IMR-90 (cell line): ENCODE data around the gene HPF1. TPM values are rescaled to one million over a fixed set of nuclear protein-coding genes. Genes with fewer than 3 reads are reported as not detected.

ENCODE experiments used
- ATAC-seq: fragments of 200-7000 bp; cut with Tn5 transposase; 2 replicates; pipeline ENCODE4 v1.9.1; 2020; ENCODE audit warnings: low read depth, mild to moderate bottlenecking, moderate library complexity
- BruUV-seq: library from RNA; stranded (reverse); fragments of 400-500 nt; replicated peaks from 2 replicates; lab custom pipeline; 2021; lab: Mats Ljungman, UMichigan
- CTCF ChIA-PET: fragments of 300-600 bp; formaldehyde crosslinking; extraction: SDS; loops from one replicate; lab custom pipeline; 2021; ENCODE audit warnings: antibody characterized with exemption; lab: Yijun Ruan, JAX
- POLR2A ChIA-PET: fragments of 300-600 bp; sonication (Branson Sonifier 250); formaldehyde crosslinking; loops from one replicate; lab custom pipeline; 2022; ENCODE audit warnings: antibody characterized with exemption; ENCODE audit not compliant: unreplicated experiment; lab: Charles Lee
- DNase-seq: peaks from one replicate; pipeline ENCODE4 v3.0.0; 2013
- H2AFZ ChIP-seq: replicated peaks from 2 replicates; pipeline ENCODE3; 2013; ENCODE audit warnings: low read length, mild to moderate bottlenecking; ENCODE audit not compliant: poor library complexity
- H2AK5ac ChIP-seq: 2 replicates; pipeline ENCODE4 v1.6.1; 2013; ENCODE audit warnings: low read depth, low read length, inconsistent platforms
- H2AK9ac ChIP-seq: replicated peaks from 2 replicates; pipeline ENCODE3; 2013; ENCODE audit warnings: mild to moderate bottlenecking, low read depth, low read length, moderate library complexity; ENCODE audit not compliant: poor library complexity
- H2BK120ac ChIP-seq: 2 replicates; pipeline ENCODE4 v1.6.1; 2013; ENCODE audit warnings: low read depth, low read length, inconsistent platforms
- H2BK15ac ChIP-seq: 3 replicates; pipeline ENCODE4 v1.6.1; 2013; ENCODE audit warnings: low read depth, low read length, inconsistent platforms
- H2BK20ac ChIP-seq: 2 replicates; pipeline ENCODE4 v1.6.1; 2013; ENCODE audit warnings: low read depth, mild to moderate bottlenecking, inconsistent platforms, low read length, moderate library complexity
- H2BK5ac ChIP-seq: 2 replicates; pipeline ENCODE4 v1.6.1; 2013; ENCODE audit warnings: mild to moderate bottlenecking, low read depth, low read length, inconsistent platforms; ENCODE audit not compliant: poor library complexity, severe bottlenecking
- H3K14ac ChIP-seq: replicated peaks from 2 replicates; pipeline ENCODE4 v1.6.1; 2013; ENCODE audit warnings: low read depth, low read length, inconsistent platforms
- H3K18ac ChIP-seq: 2 replicates; pipeline ENCODE4 v1.6.1; 2013; ENCODE audit warnings: low read depth, low read length, control low read depth
- H3K23ac ChIP-seq: 2 replicates; pipeline ENCODE4 v1.6.1; 2013; ENCODE audit warnings: low read depth, low read length, inconsistent platforms
- H3K27ac ChIP-seq: 2 replicates; pipeline ENCODE4 v1.5.1; 2013; ENCODE audit warnings: mild to moderate bottlenecking, control low read depth, low read length; ENCODE audit not compliant: insufficient read depth
- H3K27me3 ChIP-seq: 2 replicates; pipeline ENCODE4 v1.6.1; 2013; ENCODE audit warnings: low read length; ENCODE audit not compliant: control insufficient read depth, insufficient read depth
- H3K36me3 ChIP-seq: 2 replicates; pipeline ENCODE4 v1.6.1; 2013; ENCODE audit warnings: low read length, mixed read lengths; ENCODE audit not compliant: control insufficient read depth, insufficient read depth
- H3K4ac ChIP-seq: 2 replicates; pipeline ENCODE4 v1.6.1; 2013; ENCODE audit warnings: low read depth, low read length, inconsistent platforms
- H3K4me1 ChIP-seq: 2 replicates; pipeline ENCODE4 v1.6.1; 2013; ENCODE audit warnings: low read length, mixed read lengths; ENCODE audit not compliant: control insufficient read depth, insufficient read depth
- H3K4me2 ChIP-seq: 2 replicates; pipeline ENCODE4 v1.6.1; 2013; ENCODE audit warnings: low read depth, mild to moderate bottlenecking, control low read depth, low read length, moderate library complexity
- H3K4me3 ChIP-seq: 2 replicates; pipeline ENCODE4 v1.5.1; 2013; ENCODE audit warnings: low read depth, mild to moderate bottlenecking, control low read depth, low read length, moderate library complexity; ENCODE audit not compliant: insufficient read depth
- H3K56ac ChIP-seq: 2 replicates; pipeline ENCODE4 v1.6.1; 2013; ENCODE audit warnings: low read length, inconsistent platforms; ENCODE audit not compliant: insufficient read depth; ENCODE audit errors: extremely low read depth
- H3K79me1 ChIP-seq, 2 experiments: 2 replicates each; pipeline ENCODE4 v1.6.1; 2013; ENCODE audit warnings: low read length in 2 of 2, inconsistent platforms in 1 of 2, low read depth in 1 of 2
- H3K9ac ChIP-seq: 2 replicates; pipeline ENCODE4 v1.6.1; 2013; ENCODE audit warnings: low read depth, low read length, control low read depth
- H3K9me1 ChIP-seq: 2 replicates; pipeline ENCODE4 v1.6.1; 2013; ENCODE audit warnings: low read length, inconsistent platforms; ENCODE audit not compliant: insufficient read depth
- H3K9me3 ChIP-seq: 2 replicates; pipeline ENCODE4 v1.6.1; 2013; ENCODE audit warnings: low read length; ENCODE audit not compliant: control insufficient read depth, insufficient read depth
- H4K20me1 ChIP-seq: 2 replicates; pipeline ENCODE4 v1.6.1; 2013; ENCODE audit warnings: low read length, inconsistent platforms; ENCODE audit not compliant: insufficient read depth
- H4K5ac ChIP-seq: 2 replicates; pipeline ENCODE4 v1.6.1; 2013; ENCODE audit warnings: mild to moderate bottlenecking, low read depth, low read length, control low read depth
- H4K8ac ChIP-seq, 2 experiments: 2 replicates each; pipeline ENCODE4 v1.6.1; 2013; ENCODE audit warnings: low read depth in 2 of 2, low read length in 2 of 2, control low read depth in 1 of 2, inconsistent platforms in 1 of 2
- H4K91ac ChIP-seq: 2 replicates; pipeline ENCODE4 v1.6.1; 2013; ENCODE audit warnings: low read depth, low read length, inconsistent platforms; ENCODE audit not compliant: insufficient read depth
- CEBPB ChIP-seq: IDR thresholded peaks from 2 replicates; pipeline ENCODE4 v1.6.1; 2012; ENCODE audit warnings: low read depth, low read length, improper control_type of control experiment
- CHD1 ChIP-seq: IDR thresholded peaks from 2 replicates; pipeline ENCODE4 v1.6.1; 2012; ENCODE audit warnings: low read depth, low read length, improper control_type of control experiment
- FOS ChIP-seq: fragments of 150-350 bp; IDR thresholded peaks from 2 replicates; pipeline ENCODE4 v1.6.1; 2016; ENCODE audit warnings: low read depth, low read length
- MAFK ChIP-seq: IDR thresholded peaks from 2 replicates; pipeline ENCODE4 v1.6.1; 2012; ENCODE audit warnings: low read depth, low read length, improper control_type of control experiment
- MAZ ChIP-seq: IDR thresholded peaks from 2 replicates; pipeline ENCODE4 v1.6.1; 2012; ENCODE audit warnings: low read depth, mild to moderate bottlenecking, low read length, improper control_type of control experiment, moderate library complexity, borderline replicate concordance
- MXI1 ChIP-seq: IDR thresholded peaks from 2 replicates; pipeline ENCODE4 v1.6.1; 2012; ENCODE audit warnings: low read depth, mild to moderate bottlenecking, low read length, moderate library complexity, borderline replicate concordance
- NFE2L2 ChIP-seq: fragments of 150-350 bp; IDR thresholded peaks from 2 replicates; pipeline ENCODE4 v1.6.1; 2016; ENCODE audit warnings: low read depth, mild to moderate bottlenecking, low read length
- RAD21 ChIP-seq: IDR thresholded peaks from 2 replicates; pipeline ENCODE4 v1.6.1; 2012; ENCODE audit warnings: low read length, improper control_type of control experiment
- RCOR1 ChIP-seq: IDR thresholded peaks from 2 replicates; pipeline ENCODE4 v1.6.1; 2012; ENCODE audit warnings: mild to moderate bottlenecking, low read length, improper control_type of control experiment; ENCODE audit not compliant: insufficient replicate concordance
- SMC3 ChIP-seq: fragments of 150-350 bp; IDR thresholded peaks from 2 replicates; pipeline ENCODE4 v1.6.1; 2016; ENCODE audit warnings: low read depth, mild to moderate bottlenecking, antibody characterized with exemption, low read length, moderate library complexity
- WGBS, 2 experiments: methylation state at CpG; one replicate each; pipeline versions ENCODE4 v1.1.5 to v1.1.7; 2013; ENCODE audit warnings: missing lambda C conversion rate in 2 of 2; ENCODE audit not compliant: insufficient read length in 1 of 2; ENCODE audit errors: extremely low coverage in 2 of 2; 5-methylcytosine and 5-hydroxymethylcytosine counted together
- dilution Hi-C: fragments of 300-500 bp; cut with HindIII; formaldehyde crosslinking; loops from one replicate; pipeline ENCODE4 v1.14.3; 2018; ENCODE audit warnings: low sequenced_read_pairs; ENCODE audit not compliant: unreplicated experiment
- in situ Hi-C: fragments of 300-500 bp; cut with MboI; formaldehyde crosslinking; loops from 3 replicates; pipeline ENCODE4 v1.14.3; 2019; ENCODE audit warnings: low sequenced_read_pairs, inconsistent platforms, mixed read lengths
- intact Hi-C: fragments of 100-400 bp; cut with micrococcal nuclease; formaldehyde crosslinking; loops from 2 replicates; pipeline ENCODE4 v1.10.0; 2022
- polyA plus RNA-seq, 3 experiments: library from polyadenylated mRNA; depleted of rRNA; stranded (reverse); fragments of >200 nt; gene quantifications; 2 replicates each; pipeline ENCODE4 v1.2.3, GENCODE V29; 2012; ENCODE audit warnings: low replicate concordance in 1 of 3
- total RNA-seq: library from RNA; depleted of rRNA; stranded (reverse); fragments of >200 nt; gene quantifications from 2 replicates; pipeline ENCODE4 v1.2.3, GENCODE V29; 2012
- TF ChIP-seq, protein P1 (sequence below): fragments of 150-350 bp; IDR thresholded peaks from 2 replicates; pipeline ENCODE4 v1.6.1; 2016; ENCODE audit warnings: low read depth, mild to moderate bottlenecking, low read length, moderate library complexity, borderline replicate concordance
- TF ChIP-seq, protein P2 (sequence below): conservative IDR thresholded peaks from 2 replicates; pipeline ENCODE4 v1.5.1; 2012; ENCODE audit warnings: mild to moderate bottlenecking, low read depth, low read length, improper control_type of control experiment

HPF1 gene
- total and polyA plus RNA-seq, 2 of the 4 experiments (the other 2 are of a cell fraction) = 15.2 to 24.9 TPM

DNA sequence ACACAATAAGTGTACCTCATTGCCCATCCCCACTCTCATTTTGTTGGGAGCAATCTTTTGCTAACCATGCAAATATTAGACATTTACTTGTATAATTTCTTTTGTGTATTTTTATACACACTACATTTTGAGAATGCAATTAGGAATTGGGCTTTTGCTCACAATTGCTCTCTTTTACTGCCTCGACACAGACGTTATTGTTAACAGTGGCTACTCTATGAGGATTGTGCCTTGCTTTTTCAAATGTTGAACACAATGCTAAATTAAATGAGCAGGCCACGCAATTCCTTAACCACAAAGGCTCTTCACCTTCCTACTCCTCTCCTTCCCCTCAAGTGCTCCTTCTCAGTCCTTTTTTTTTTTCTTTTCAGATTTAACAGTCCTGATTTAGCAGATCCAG, 42.8 kb upstream of the HPF1 start:
- Histone ChIP-seq H3K4me1 (no peaks in the 10 kb centered on the region), H2BK20ac (no peak overlapping the region), H2BK120ac (no peak overlapping the region), H3K9me1 (no peaks in the 10 kb centered on the region), H3K27ac (no peak overlapping the region), H3K4me2 (no peak overlapping the region), H3K18ac (no peak overlapping the region), H3K4ac (no peak overlapping the region), H2AFZ (no peak overlapping the region), H2BK5ac (no peak overlapping the region), H3K14ac (no peak overlapping the region), H3K56ac (no peak overlapping the region), H3K9ac (no peak overlapping the region), H4K91ac (no peak overlapping the region), H4K8ac (no peak overlapping the region), H4K20me1 (no peaks in the 10 kb centered on the region), H3K79me1 (no peaks in the 10 kb centered on the region), H3K23ac (no peak overlapping the region), H2AK5ac (no peak overlapping the region), H2BK15ac (no peak overlapping the region), H4K5ac (no peak overlapping the region), H3K4me3 (no peak overlapping the region), H3K36me3 (no peaks in the 10 kb centered on the region), H3K27me3 (peaks cover 2% of the 10 kb centered on the region), H3K9me3 (no peaks in the 10 kb centered on the region), H2AK9ac (no peak overlapping the region)
- in situ Hi-C loops (no loop called here), dilution Hi-C loops (no loop called here), intact Hi-C loops (no loop called here)
- POLR2A ChIA-PET = no interaction called here
- no TSS peak for BruUV-seq
- ATAC-seq (no peak), DNase-seq (no peak)
- WGBS, 2 experiments = no CpG with 5 or more reads among the region's 3 CpGs
- CTCF ChIA-PET = no interaction called here
- TF ChIP-seq, protein P1, sequence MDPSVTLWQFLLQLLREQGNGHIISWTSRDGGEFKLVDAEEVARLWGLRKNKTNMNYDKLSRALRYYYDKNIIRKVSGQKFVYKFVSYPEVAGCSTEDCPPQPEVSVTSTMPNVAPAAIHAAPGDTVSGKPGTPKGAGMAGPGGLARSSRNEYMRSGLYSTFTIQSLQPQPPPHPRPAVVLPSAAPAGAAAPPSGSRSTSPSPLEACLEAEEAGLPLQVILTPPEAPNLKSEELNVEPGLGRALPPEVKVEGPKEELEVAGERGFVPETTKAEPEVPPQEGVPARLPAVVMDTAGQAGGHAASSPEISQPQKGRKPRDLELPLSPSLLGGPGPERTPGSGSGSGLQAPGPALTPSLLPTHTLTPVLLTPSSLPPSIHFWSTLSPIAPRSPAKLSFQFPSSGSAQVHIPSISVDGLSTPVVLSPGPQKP = no peak
- TF ChIP-seq MAFK = no peak
- no peak for TF ChIP-seq MAZ
- TF ChIP-seq RAD21 = no peak
- TF ChIP-seq SMC3 = no peak
- no peak for TF ChIP-seq RCOR1
- no peak for TF ChIP-seq FOS
- TF ChIP-seq CEBPB = no peak
- no peak for TF ChIP-seq CHD1
- TF ChIP-seq NFE2L2 = no peak
- TF ChIP-seq, protein P2, sequence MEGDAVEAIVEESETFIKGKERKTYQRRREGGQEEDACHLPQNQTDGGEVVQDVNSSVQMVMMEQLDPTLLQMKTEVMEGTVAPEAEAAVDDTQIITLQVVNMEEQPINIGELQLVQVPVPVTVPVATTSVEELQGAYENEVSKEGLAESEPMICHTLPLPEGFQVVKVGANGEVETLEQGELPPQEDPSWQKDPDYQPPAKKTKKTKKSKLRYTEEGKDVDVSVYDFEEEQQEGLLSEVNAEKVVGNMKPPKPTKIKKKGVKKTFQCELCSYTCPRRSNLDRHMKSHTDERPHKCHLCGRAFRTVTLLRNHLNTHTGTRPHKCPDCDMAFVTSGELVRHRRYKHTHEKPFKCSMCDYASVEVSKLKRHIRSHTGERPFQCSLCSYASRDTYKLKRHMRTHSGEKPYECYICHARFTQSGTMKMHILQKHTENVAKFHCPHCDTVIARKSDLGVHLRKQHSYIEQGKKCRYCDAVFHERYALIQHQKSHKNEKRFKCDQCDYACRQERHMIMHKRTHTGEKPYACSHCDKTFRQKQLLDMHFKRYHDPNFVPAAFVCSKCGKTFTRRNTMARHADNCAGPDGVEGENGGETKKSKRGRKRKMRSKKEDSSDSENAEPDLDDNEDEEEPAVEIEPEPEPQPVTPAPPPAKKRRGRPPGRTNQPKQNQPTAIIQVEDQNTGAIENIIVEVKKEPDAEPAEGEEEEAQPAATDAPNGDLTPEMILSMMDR = no peak
- TF ChIP-seq MXI1 = no peak
